BE2C (cell line): ENCODE data around the gene LLGL1.

Experiments used
- DNase-seq: peaks from one replicate; pipeline ENCODE4 v3.0.0-alpha.2; 2020
- H3K27me3 ChIP-seq: fragments of 250-450 bp; sonication (Bioruptor Pico); 2 replicates; pipeline ENCODE4 v1.5.1; 2020; ENCODE audit warnings: mild to moderate bottlenecking
- H3K36me3 ChIP-seq: fragments of 250-450 bp; sonication (Bioruptor Pico); 2 replicates; pipeline ENCODE4 v1.5.1; 2020; ENCODE audit warnings: mild to moderate bottlenecking
- H3K4me1 ChIP-seq: fragments of 250-450 bp; sonication (Bioruptor Pico); 2 replicates; pipeline ENCODE4 v1.5.1; 2020
- H3K4me3 ChIP-seq: 2 replicates; pipeline ENCODE4 v1.5.1; 2011; ENCODE audit warnings: low read depth, low read length
- H3K9me3 ChIP-seq: fragments of 250-450 bp; sonication (Bioruptor Pico); 2 replicates; pipeline ENCODE4 v1.5.1; 2020
- TF ChIP-seq, protein P1 (sequence below): IDR thresholded peaks from 2 replicates; pipeline ENCODE4 v1.5.1; 2012; ENCODE audit warnings: mild to moderate bottlenecking, low read depth, low read length

The LLGL1 gene

DNA sequence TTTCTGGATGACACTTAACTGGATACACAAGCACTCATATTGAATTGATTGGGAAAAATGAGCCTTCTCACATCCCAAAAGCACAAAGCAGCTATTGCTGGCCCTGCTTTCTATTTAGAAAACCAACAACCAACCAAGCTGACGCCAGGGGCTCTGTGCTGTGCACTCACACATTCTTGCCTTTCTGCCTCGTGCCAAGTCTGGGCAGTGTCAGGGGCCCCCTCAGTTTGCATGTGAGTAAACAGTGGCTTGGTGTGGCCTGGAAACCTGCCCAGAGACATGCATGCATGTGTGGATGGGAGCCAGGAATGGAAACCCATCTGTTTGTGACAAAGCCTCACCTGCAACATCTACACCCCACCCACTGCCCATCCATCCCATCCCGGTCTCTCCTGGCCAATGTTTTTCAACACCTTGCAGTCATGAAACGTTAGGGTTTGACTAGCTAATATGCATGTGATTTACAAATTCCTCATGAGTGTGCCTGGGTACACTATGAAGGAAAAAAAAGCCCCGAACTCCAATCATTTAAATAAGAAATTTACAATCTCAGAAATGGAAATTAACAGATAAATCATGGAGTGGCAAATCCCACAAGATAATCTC is 55.4 kb downstream of the LLGL1 start:
- Histone ChIP-seq H3K36me3 (peaks cover 50% of the 10 kb centered on the region), H3K27me3 (no peaks in the 10 kb centered on the region), H3K4me1 (no peaks in the 10 kb centered on the region), H3K9me3 (no peaks in the 10 kb centered on the region), H3K4me3 (no peak overlapping the region)
- no peak for DNase-seq
- TF ChIP-seq, protein P1, sequence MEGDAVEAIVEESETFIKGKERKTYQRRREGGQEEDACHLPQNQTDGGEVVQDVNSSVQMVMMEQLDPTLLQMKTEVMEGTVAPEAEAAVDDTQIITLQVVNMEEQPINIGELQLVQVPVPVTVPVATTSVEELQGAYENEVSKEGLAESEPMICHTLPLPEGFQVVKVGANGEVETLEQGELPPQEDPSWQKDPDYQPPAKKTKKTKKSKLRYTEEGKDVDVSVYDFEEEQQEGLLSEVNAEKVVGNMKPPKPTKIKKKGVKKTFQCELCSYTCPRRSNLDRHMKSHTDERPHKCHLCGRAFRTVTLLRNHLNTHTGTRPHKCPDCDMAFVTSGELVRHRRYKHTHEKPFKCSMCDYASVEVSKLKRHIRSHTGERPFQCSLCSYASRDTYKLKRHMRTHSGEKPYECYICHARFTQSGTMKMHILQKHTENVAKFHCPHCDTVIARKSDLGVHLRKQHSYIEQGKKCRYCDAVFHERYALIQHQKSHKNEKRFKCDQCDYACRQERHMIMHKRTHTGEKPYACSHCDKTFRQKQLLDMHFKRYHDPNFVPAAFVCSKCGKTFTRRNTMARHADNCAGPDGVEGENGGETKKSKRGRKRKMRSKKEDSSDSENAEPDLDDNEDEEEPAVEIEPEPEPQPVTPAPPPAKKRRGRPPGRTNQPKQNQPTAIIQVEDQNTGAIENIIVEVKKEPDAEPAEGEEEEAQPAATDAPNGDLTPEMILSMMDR, result no peak

- peaks cover 43% of the 10 kb centered on the region for H3K36me3 ChIP-seq
- TF ChIP-seq, protein P1, result no peak
- DNase-seq, result no peak
Measured at GRCh38 chr17:18281788-18282187, 56.4 kb downstream of the LLGL1 start.

DNA sequence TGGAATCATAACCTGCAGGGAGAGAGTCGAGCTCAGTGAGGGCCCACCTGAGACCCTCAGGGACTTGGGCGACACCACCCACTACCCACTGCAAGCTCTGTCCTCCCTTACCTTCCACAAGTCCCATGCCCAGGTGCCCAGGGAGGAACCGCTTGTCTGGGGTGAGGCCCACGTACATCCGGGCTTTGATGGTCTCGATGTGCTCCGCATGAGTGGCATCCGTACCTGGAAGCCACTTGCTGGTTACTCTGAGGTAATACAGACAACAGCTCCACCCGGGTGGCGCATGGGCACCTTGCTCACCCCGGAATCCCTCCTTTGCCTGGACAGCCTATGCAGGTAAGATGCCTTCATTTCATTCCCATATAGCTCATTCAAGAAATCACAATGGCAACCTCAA is 59.9 kb downstream of the LLGL1 start:
- H3K9me3 ChIP-seq, result no peaks in the 10 kb centered on the region
- H3K4me3 ChIP-seq, result no peak overlapping the region
- no peaks in the 10 kb centered on the region for H3K4me1 ChIP-seq
- TF ChIP-seq, protein P1, result no peak
- H3K36me3 ChIP-seq, result peaks cover 42% of the 10 kb centered on the region
- H3K27me3 ChIP-seq, result no peaks in the 10 kb centered on the region
- no peak for DNase-seq

More at GRCh38 chr17:18281788-18282187, 56.4 kb downstream of the LLGL1 start:
- Histone ChIP-seq H3K4me1 (no peaks in the 10 kb centered on the region), H3K4me3 (no peak overlapping the region), H3K9me3 (no peaks in the 10 kb centered on the region), H3K27me3 (no peaks in the 10 kb centered on the region)

- TF ChIP-seq, protein P1, result no peak
- Histone ChIP-seq H3K4me3 (no peak overlapping the region), H3K9me3 (no peaks in the 10 kb centered on the region), H3K27me3 (no peaks in the 10 kb centered on the region), H3K36me3 (peaks cover 19% of the 10 kb centered on the region), H3K4me1 (no peaks in the 10 kb centered on the region)
- no peak for DNase-seq
Measured at GRCh38 chr17:18291718-18292540, 66.5 kb downstream of the LLGL1 start.
